Activated T-cell treated with anti-CD3 and anti-CD28 coated beads for 1 hour (primary cell): Measurements from ENCODE around the gene SRSF7.

Experiments
- DNase-seq: peaks from one replicate; pipeline ENCODE4 v3.0.0-alpha.2; 2020; ENCODE audit warnings: low read depth

The SRSF7 gene

GRCh38 chr2:38701542-38701941 is 49.6 kb downstream of the SRSF7 start:
- no peak for DNase-seq

GRCh38 chr2:38700881-38701458 is 50.2 kb downstream of the SRSF7 start:
- no peak for DNase-seq

- no peak for DNase-seq
These were observed 50.9 kb downstream of the SRSF7 start for GRCh38 chr2:38700113-38700785.

- DNase-seq, result no peak
These were observed 52.6 kb downstream of the SRSF7 start for GRCh38 chr2:38698467-38699003.

GRCh38 chr2:38697116-38697840 is 53.9 kb downstream of the SRSF7 start:
- peak; percentile 17 for DNase-seq
